IMR-90 (cell line): ENCODE results near the gene CD300C. TPM values are rescaled to one million over a fixed set of nuclear protein-coding genes. Genes with fewer than 3 reads are reported as not detected.

Source experiments
- ATAC-seq: fragments of 200-7000 bp; cut with Tn5 transposase; 2 replicates; pipeline ENCODE4 v1.9.1; 2020; ENCODE audit warnings: low read depth, mild to moderate bottlenecking, moderate library complexity
- BruUV-seq: library from RNA; stranded (reverse); fragments of 400-500 nt; replicated peaks from 2 replicates; lab custom pipeline; 2021; lab: Mats Ljungman, UMichigan
- CTCF ChIA-PET: fragments of 300-600 bp; formaldehyde crosslinking; extraction: SDS; loops from one replicate; lab custom pipeline; 2021; ENCODE audit warnings: antibody characterized with exemption; lab: Yijun Ruan, JAX
- POLR2A ChIA-PET: fragments of 300-600 bp; sonication (Branson Sonifier 250); formaldehyde crosslinking; loops from one replicate; lab custom pipeline; 2022; ENCODE audit warnings: antibody characterized with exemption; ENCODE audit not compliant: unreplicated experiment; lab: Charles Lee
- DNase-seq: peaks from one replicate; pipeline ENCODE4 v3.0.0; 2013
- H2AFZ ChIP-seq: replicated peaks from 2 replicates; pipeline ENCODE3; 2013; ENCODE audit warnings: low read length, mild to moderate bottlenecking; ENCODE audit not compliant: poor library complexity
- H2AK5ac ChIP-seq: 2 replicates; pipeline ENCODE4 v1.6.1; 2013; ENCODE audit warnings: low read depth, low read length, inconsistent platforms
- H2AK9ac ChIP-seq: replicated peaks from 2 replicates; pipeline ENCODE3; 2013; ENCODE audit warnings: mild to moderate bottlenecking, low read depth, low read length, moderate library complexity; ENCODE audit not compliant: poor library complexity
- H2BK120ac ChIP-seq: 2 replicates; pipeline ENCODE4 v1.6.1; 2013; ENCODE audit warnings: low read depth, low read length, inconsistent platforms
- H2BK15ac ChIP-seq: 3 replicates; pipeline ENCODE4 v1.6.1; 2013; ENCODE audit warnings: low read depth, low read length, inconsistent platforms
- H2BK20ac ChIP-seq: 2 replicates; pipeline ENCODE4 v1.6.1; 2013; ENCODE audit warnings: low read depth, mild to moderate bottlenecking, inconsistent platforms, low read length, moderate library complexity
- H2BK5ac ChIP-seq: 2 replicates; pipeline ENCODE4 v1.6.1; 2013; ENCODE audit warnings: mild to moderate bottlenecking, low read depth, low read length, inconsistent platforms; ENCODE audit not compliant: poor library complexity, severe bottlenecking
- H3K14ac ChIP-seq: replicated peaks from 2 replicates; pipeline ENCODE4 v1.6.1; 2013; ENCODE audit warnings: low read depth, low read length, inconsistent platforms
- H3K18ac ChIP-seq: 2 replicates; pipeline ENCODE4 v1.6.1; 2013; ENCODE audit warnings: low read depth, low read length, control low read depth
- H3K23ac ChIP-seq: 2 replicates; pipeline ENCODE4 v1.6.1; 2013; ENCODE audit warnings: low read depth, low read length, inconsistent platforms
- H3K27ac ChIP-seq: 2 replicates; pipeline ENCODE4 v1.5.1; 2013; ENCODE audit warnings: mild to moderate bottlenecking, control low read depth, low read length; ENCODE audit not compliant: insufficient read depth
- H3K27me3 ChIP-seq: 2 replicates; pipeline ENCODE4 v1.6.1; 2013; ENCODE audit warnings: low read length; ENCODE audit not compliant: control insufficient read depth, insufficient read depth
- H3K36me3 ChIP-seq: 2 replicates; pipeline ENCODE4 v1.6.1; 2013; ENCODE audit warnings: low read length, mixed read lengths; ENCODE audit not compliant: control insufficient read depth, insufficient read depth
- H3K4ac ChIP-seq: 2 replicates; pipeline ENCODE4 v1.6.1; 2013; ENCODE audit warnings: low read depth, low read length, inconsistent platforms
- H3K4me1 ChIP-seq: 2 replicates; pipeline ENCODE4 v1.6.1; 2013; ENCODE audit warnings: low read length, mixed read lengths; ENCODE audit not compliant: control insufficient read depth, insufficient read depth
- H3K4me2 ChIP-seq: 2 replicates; pipeline ENCODE4 v1.6.1; 2013; ENCODE audit warnings: low read depth, mild to moderate bottlenecking, control low read depth, low read length, moderate library complexity
- H3K4me3 ChIP-seq: 2 replicates; pipeline ENCODE4 v1.5.1; 2013; ENCODE audit warnings: low read depth, mild to moderate bottlenecking, control low read depth, low read length, moderate library complexity; ENCODE audit not compliant: insufficient read depth
- H3K56ac ChIP-seq: 2 replicates; pipeline ENCODE4 v1.6.1; 2013; ENCODE audit warnings: low read length, inconsistent platforms; ENCODE audit not compliant: insufficient read depth; ENCODE audit errors: extremely low read depth
- H3K79me1 ChIP-seq, 2 experiments: 2 replicates each; pipeline ENCODE4 v1.6.1; 2013; ENCODE audit warnings: low read length in 2 of 2, inconsistent platforms in 1 of 2, low read depth in 1 of 2
- H3K9ac ChIP-seq: 2 replicates; pipeline ENCODE4 v1.6.1; 2013; ENCODE audit warnings: low read depth, low read length, control low read depth
- H3K9me1 ChIP-seq: 2 replicates; pipeline ENCODE4 v1.6.1; 2013; ENCODE audit warnings: low read length, inconsistent platforms; ENCODE audit not compliant: insufficient read depth
- H3K9me3 ChIP-seq: 2 replicates; pipeline ENCODE4 v1.6.1; 2013; ENCODE audit warnings: low read length; ENCODE audit not compliant: control insufficient read depth, insufficient read depth
- H4K20me1 ChIP-seq: 2 replicates; pipeline ENCODE4 v1.6.1; 2013; ENCODE audit warnings: low read length, inconsistent platforms; ENCODE audit not compliant: insufficient read depth
- H4K5ac ChIP-seq: 2 replicates; pipeline ENCODE4 v1.6.1; 2013; ENCODE audit warnings: mild to moderate bottlenecking, low read depth, low read length, control low read depth
- H4K8ac ChIP-seq, 2 experiments: 2 replicates each; pipeline ENCODE4 v1.6.1; 2013; ENCODE audit warnings: low read depth in 2 of 2, low read length in 2 of 2, control low read depth in 1 of 2, inconsistent platforms in 1 of 2
- H4K91ac ChIP-seq: 2 replicates; pipeline ENCODE4 v1.6.1; 2013; ENCODE audit warnings: low read depth, low read length, inconsistent platforms; ENCODE audit not compliant: insufficient read depth
- BHLHE40 ChIP-seq: fragments of 150-350 bp; IDR thresholded peaks from 2 replicates; pipeline ENCODE4 v1.6.1; 2016; ENCODE audit warnings: mild to moderate bottlenecking, low read depth, low read length
- CEBPB ChIP-seq: IDR thresholded peaks from 2 replicates; pipeline ENCODE4 v1.6.1; 2012; ENCODE audit warnings: low read depth, low read length, improper control_type of control experiment
- CHD1 ChIP-seq: IDR thresholded peaks from 2 replicates; pipeline ENCODE4 v1.6.1; 2012; ENCODE audit warnings: low read depth, low read length, improper control_type of control experiment
- CTCF ChIP-seq: conservative IDR thresholded peaks from 2 replicates; pipeline ENCODE4 v1.5.1; 2012; ENCODE audit warnings: mild to moderate bottlenecking, low read depth, low read length, improper control_type of control experiment
- FOS ChIP-seq: fragments of 150-350 bp; IDR thresholded peaks from 2 replicates; pipeline ENCODE4 v1.6.1; 2016; ENCODE audit warnings: low read depth, low read length
- MAFK ChIP-seq: IDR thresholded peaks from 2 replicates; pipeline ENCODE4 v1.6.1; 2012; ENCODE audit warnings: low read depth, low read length, improper control_type of control experiment
- MAZ ChIP-seq: IDR thresholded peaks from 2 replicates; pipeline ENCODE4 v1.6.1; 2012; ENCODE audit warnings: low read depth, mild to moderate bottlenecking, low read length, improper control_type of control experiment, moderate library complexity, borderline replicate concordance
- MXI1 ChIP-seq: IDR thresholded peaks from 2 replicates; pipeline ENCODE4 v1.6.1; 2012; ENCODE audit warnings: low read depth, mild to moderate bottlenecking, low read length, moderate library complexity, borderline replicate concordance
- NFE2L2 ChIP-seq: fragments of 150-350 bp; IDR thresholded peaks from 2 replicates; pipeline ENCODE4 v1.6.1; 2016; ENCODE audit warnings: low read depth, mild to moderate bottlenecking, low read length
- POLR2A ChIP-seq: IDR thresholded peaks from 2 replicates; pipeline ENCODE4 v1.6.1; 2012; ENCODE audit warnings: mild to moderate bottlenecking, low read depth, low read length
- RAD21 ChIP-seq: IDR thresholded peaks from 2 replicates; pipeline ENCODE4 v1.6.1; 2012; ENCODE audit warnings: low read length, improper control_type of control experiment
- RCOR1 ChIP-seq: IDR thresholded peaks from 2 replicates; pipeline ENCODE4 v1.6.1; 2012; ENCODE audit warnings: mild to moderate bottlenecking, low read length, improper control_type of control experiment; ENCODE audit not compliant: insufficient replicate concordance
- RFX5 ChIP-seq: IDR thresholded peaks from 2 replicates; pipeline ENCODE4 v1.8.0; 2012; ENCODE audit warnings: low read depth, mild to moderate bottlenecking, low read length, moderate library complexity
- SMC3 ChIP-seq: fragments of 150-350 bp; IDR thresholded peaks from 2 replicates; pipeline ENCODE4 v1.6.1; 2016; ENCODE audit warnings: low read depth, mild to moderate bottlenecking, antibody characterized with exemption, low read length, moderate library complexity
- USF2 ChIP-seq: fragments of 150-350 bp; IDR thresholded peaks from 2 replicates; pipeline ENCODE4 v1.6.1; 2017; ENCODE audit warnings: mild to moderate bottlenecking, antibody characterized with exemption, low read length, low read depth
- WGBS, 2 experiments: methylation state at CpG; one replicate each; pipeline versions ENCODE4 v1.1.5 to v1.1.7; 2013; ENCODE audit warnings: missing lambda C conversion rate in 2 of 2; ENCODE audit not compliant: insufficient read length in 1 of 2; ENCODE audit errors: extremely low coverage in 2 of 2; 5-methylcytosine and 5-hydroxymethylcytosine counted together
- dilution Hi-C: fragments of 300-500 bp; cut with HindIII; formaldehyde crosslinking; loops from one replicate; pipeline ENCODE4 v1.14.3; 2018; ENCODE audit warnings: low sequenced_read_pairs; ENCODE audit not compliant: unreplicated experiment
- in situ Hi-C: fragments of 300-500 bp; cut with MboI; formaldehyde crosslinking; loops from 3 replicates; pipeline ENCODE4 v1.14.3; 2019; ENCODE audit warnings: low sequenced_read_pairs, inconsistent platforms, mixed read lengths
- intact Hi-C: fragments of 100-400 bp; cut with micrococcal nuclease; formaldehyde crosslinking; loops from 2 replicates; pipeline ENCODE4 v1.10.0; 2022
- polyA plus RNA-seq, 3 experiments: library from polyadenylated mRNA; depleted of rRNA; stranded (reverse); fragments of >200 nt; gene quantifications; 2 replicates each; pipeline ENCODE4 v1.2.3, GENCODE V29; 2012; ENCODE audit warnings: low replicate concordance in 1 of 3
- total RNA-seq: library from RNA; depleted of rRNA; stranded (reverse); fragments of >200 nt; gene quantifications from 2 replicates; pipeline ENCODE4 v1.2.3, GENCODE V29; 2012
- TF ChIP-seq, protein P1 (sequence below): fragments of 150-350 bp; IDR thresholded peaks from 2 replicates; pipeline ENCODE4 v1.6.1; 2016; ENCODE audit warnings: low read depth, mild to moderate bottlenecking, low read length, moderate library complexity, borderline replicate concordance

Gene CD300C
- total and polyA plus RNA-seq, 2 of the 4 experiments (the other 2 are of a cell fraction), result not detected

DNA sequence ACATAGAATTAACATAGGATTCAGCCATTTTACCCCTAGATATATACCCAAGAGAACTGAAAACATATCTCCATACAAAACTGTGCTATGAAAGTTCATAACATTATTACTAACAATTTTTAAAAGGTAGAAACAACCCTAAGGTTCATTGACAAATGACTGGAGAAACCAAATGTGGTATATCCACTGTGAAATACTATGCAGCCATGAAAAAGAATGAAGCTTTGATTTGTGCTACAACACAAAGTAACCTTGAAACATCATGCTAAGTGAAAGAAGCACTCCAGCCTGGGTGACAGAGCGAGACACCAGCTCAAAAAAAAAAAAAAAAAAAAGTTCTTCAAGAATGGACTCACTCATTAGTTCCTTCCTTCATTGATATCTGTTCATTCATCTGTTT is 45.6 kb upstream of the CD300C start:
- H3K9me1 ChIP-seq, result no peaks in the 10 kb centered on the region
- H3K14ac ChIP-seq, result no peak overlapping the region
- no peak overlapping the region for H2BK120ac ChIP-seq
- in situ Hi-C loops, result no loop called here
- BruUV-seq, result no TSS peak
- H2BK15ac ChIP-seq, result no peak overlapping the region
- ATAC-seq (no peak), DNase-seq (no peak)
- POLR2A ChIA-PET, result no interaction called here
- CTCF ChIA-PET, result no interaction called here
- intact Hi-C loops, result no loop called here
- H3K79me1 ChIP-seq, result no peaks in the 10 kb centered on the region
- no peaks in the 10 kb centered on the region for H4K20me1 ChIP-seq
- peaks cover 9% of the 10 kb centered on the region for H3K9me3 ChIP-seq
- no peak overlapping the region for H2BK5ac ChIP-seq
- no peak overlapping the region for H3K9ac ChIP-seq
- no peak overlapping the region for H4K8ac ChIP-seq
- no peak overlapping the region for H2BK20ac ChIP-seq
- no peak overlapping the region for H3K4me2 ChIP-seq
- no peak overlapping the region for H4K91ac ChIP-seq
- H4K5ac ChIP-seq, result no peak overlapping the region
- H3K23ac ChIP-seq, result no peak overlapping the region
- H3K36me3 ChIP-seq, result no peaks in the 10 kb centered on the region
- no CpG with 5 or more reads among the region's 1 CpG for WGBS, 2 experiments
- no peak overlapping the region for H3K27ac ChIP-seq
- H3K4me3 ChIP-seq, result no peak overlapping the region
- H3K4ac ChIP-seq, result no peak overlapping the region
- no peaks in the 10 kb centered on the region for H3K27me3 ChIP-seq
- H3K56ac ChIP-seq, result no peak overlapping the region
- H2AK9ac ChIP-seq, result no peak overlapping the region
- dilution Hi-C loops, result no loop called here
- H3K18ac ChIP-seq, result no peak overlapping the region
- TF ChIP-seq POLR2A (no peak), NFE2L2 (no peak), RAD21 (no peak), MAFK (no peak), CHD1 (no peak), SMC3 (no peak), CTCF (no peak), RCOR1 (no peak), USF2 (no peak), CEBPB (no peak), MAZ (no peak), FOS (no peak), BHLHE40 (no peak), MXI1 (no peak), RFX5 (no peak)
- TF ChIP-seq, protein P1, sequence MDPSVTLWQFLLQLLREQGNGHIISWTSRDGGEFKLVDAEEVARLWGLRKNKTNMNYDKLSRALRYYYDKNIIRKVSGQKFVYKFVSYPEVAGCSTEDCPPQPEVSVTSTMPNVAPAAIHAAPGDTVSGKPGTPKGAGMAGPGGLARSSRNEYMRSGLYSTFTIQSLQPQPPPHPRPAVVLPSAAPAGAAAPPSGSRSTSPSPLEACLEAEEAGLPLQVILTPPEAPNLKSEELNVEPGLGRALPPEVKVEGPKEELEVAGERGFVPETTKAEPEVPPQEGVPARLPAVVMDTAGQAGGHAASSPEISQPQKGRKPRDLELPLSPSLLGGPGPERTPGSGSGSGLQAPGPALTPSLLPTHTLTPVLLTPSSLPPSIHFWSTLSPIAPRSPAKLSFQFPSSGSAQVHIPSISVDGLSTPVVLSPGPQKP, result no peak
- no peaks in the 10 kb centered on the region for H3K4me1 ChIP-seq
- no peak overlapping the region for H2AK5ac ChIP-seq
- H2AFZ ChIP-seq, result no peak overlapping the region
